ENCODE results near the gene ANKRD27.
"Not testable (repeated sequence)": the region's sequence is repeated elsewhere in the genome, so short reads cannot be mapped to it uniquely, and the experiment has no call there.

Gene ANKRD27

GRCh38 chr19:32688311-32688710, 13.3 kb upstream of the ANKRD27 start:
- peak; percentile 51 for DNase-seq

- DNase-seq: peak; percentile 79
Observed at GRCh38 chr19:32687681-32688080, 12.7 kb upstream of the ANKRD27 start.

GRCh38 chr19:32686847-32687475, 12.0 kb upstream of the ANKRD27 start:
- DNase-seq: peak; percentile 69

DNA sequence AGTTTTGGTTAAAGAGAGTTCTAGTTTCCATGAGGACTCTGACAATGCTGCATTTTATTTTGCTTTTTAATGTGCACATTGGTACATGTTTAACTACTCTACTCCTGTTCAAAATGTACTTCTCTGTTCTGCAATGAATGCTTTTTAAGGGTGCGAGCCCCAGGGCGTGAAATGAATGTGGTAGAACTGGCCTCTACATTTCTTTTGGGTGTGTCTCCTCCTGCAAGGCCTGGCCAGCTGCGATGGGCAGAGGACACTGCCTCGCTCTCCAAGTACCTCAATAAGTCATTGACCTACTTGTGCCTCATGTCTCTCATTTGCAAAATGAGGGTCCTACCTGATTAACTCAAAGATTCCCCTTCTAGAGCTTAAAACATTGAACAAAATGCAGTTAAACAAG, 7.3 kb upstream of the ANKRD27 start:
- no peak for DNase-seq

GRCh38 chr19:32680986-32681385, 6.0 kb upstream of the ANKRD27 start:
- DNase-seq: no peak

DNA sequence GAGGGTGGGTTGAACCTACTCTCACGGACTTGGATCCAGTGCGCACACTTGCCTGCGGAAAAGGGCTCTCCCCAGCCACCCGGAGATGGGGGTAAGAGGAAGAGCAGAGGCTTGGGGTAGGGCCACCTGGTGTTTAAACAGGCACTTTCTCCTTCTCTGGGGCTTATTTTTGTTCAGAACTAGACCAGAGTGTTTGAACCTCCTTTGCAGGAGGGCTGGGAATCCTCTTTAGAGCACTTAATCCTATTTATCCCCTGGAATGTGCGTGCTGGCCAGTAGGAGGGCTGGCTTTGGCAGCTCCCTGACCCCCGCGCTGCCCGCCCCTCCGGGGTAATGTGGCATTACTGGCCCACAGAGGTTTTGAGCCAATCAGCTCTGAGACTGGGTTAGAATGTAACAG, 2.7 kb upstream of the ANKRD27 start:
- peak; percentile 28 for DNase-seq

DNA sequence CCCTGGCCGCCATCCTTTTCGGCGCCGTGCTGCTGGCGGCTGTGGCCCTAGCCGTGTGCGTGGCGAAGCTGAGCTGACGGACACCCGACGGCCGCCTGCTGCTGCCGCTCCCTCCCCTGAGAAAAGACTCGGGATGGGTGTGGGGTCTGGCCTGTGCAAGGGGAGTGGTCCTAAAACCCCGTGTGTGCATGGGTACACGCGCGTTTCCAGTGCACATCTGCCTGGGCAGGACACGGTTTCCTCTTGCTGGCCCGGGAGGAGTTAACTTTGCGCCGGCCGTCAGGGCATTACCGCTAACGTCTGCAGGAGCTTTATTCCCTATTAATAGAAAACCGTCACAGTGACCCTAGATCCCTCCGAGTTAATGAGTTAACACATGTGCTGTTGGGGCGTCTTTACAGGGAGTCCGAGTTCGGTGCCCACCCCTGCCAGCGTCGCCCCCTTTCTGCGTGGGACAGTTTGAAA, 1.9 kb upstream of the ANKRD27 start:
- DNase-seq: no peak

DNA sequence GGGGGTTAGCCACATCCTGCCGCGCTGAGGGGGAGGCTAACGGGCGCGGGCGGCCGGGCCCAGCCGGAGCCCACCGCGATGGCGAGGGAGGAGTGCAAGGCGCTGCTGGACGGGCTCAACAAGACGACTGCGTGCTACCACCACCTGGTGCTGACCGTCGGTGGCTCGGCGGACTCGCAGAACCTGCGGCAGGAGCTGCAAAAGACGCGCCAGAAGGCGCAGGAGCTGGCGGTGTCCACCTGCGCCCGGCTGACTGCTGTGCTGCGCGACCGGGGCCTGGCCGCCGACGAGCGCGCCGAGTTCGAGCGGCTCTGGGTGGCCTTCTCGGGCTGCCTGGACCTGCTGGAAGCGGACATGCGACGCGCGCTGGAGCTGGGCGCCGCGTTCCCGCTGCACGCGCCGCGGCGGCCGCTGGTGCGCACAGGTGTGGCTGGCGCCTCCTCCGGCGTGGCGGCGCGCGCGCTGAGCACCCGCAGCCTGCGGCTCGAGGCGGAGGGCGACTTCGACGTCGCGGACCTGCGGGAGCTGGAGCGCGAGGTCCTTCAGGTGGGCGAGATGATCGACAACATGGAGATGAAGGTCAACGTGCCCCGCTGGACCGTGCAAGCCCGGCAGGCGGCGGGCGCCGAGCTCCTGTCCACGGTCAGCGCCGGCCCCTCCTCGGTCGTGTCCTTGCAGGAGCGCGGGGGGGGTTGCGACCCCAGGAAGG, 1.4 kb upstream of the ANKRD27 start:
- no peak for DNase-seq

- DNase-seq: peak; percentile 86
Observed at GRCh38 chr19:32675720-32676185, 773 bp upstream of the ANKRD27 start, which contains the start of gene RGS9BP. RGS9BP (plus strand) TSS chr19:32675848; CDS start chr19:32676264, 416 bp downstream.

DNA sequence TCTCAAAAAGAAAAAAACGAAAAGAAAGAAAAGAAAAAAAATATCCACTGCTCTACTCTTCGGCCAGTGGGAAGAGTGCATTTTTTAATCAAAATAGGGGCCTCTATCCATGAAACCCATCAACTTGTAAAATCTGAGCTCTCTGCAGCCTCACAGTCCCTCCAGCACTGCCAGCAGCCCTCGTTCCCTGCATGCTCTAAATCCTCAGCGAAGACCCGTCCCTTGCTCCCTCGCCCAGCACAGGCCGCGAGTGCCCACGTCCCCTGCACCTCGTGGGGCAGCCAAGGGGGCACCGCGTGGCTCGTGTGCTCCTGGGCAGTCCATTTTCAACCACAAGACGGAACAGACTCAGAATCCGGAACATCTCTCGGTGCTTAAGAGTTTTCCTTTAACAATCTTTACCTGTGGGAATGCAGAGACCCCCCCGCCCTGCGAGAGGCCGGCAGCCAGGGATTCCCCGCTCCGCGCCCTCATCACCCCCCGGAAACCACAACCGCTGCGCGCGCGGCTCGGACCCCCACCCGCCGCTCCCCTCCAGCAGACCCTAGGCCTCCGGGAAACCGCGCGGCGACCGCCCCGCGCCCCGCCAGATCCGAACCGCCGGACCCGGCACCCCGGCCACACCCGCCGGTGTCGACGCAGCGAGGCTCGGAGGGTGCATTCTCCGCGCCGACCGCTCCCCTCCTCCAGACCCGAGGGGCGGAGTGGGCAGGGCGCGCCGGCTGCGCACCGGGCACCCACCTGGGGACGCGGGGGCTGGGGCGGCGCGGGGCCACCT, 638 bp downstream of the ANKRD27 start:
- DNase-seq: peak; percentile 28

DNA sequence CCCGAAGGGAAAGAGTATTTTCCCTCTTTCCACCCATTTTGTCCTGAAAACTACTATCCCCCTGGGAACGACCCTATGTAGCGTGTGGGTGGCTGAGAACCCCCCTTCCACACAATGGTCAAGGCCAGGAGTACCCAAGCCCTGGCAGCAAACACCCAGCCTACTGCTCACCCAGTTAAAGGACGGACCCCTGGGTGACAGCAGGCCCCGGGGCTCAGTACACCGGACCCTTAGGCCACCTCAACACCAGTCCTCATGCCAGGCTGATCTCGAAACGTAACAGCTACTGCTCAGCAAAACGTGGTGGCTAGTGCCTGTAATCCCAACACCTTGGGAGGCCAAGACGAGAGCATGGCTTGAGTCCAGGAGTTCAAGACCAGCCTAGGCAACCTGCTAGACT, 1.4 kb downstream of the ANKRD27 start:
- DNase-seq: peak; percentile 29

GRCh38 chr19:32672841-32673240, 2.1 kb downstream of the ANKRD27 start:
- peak; percentile 33 for DNase-seq

DNA sequence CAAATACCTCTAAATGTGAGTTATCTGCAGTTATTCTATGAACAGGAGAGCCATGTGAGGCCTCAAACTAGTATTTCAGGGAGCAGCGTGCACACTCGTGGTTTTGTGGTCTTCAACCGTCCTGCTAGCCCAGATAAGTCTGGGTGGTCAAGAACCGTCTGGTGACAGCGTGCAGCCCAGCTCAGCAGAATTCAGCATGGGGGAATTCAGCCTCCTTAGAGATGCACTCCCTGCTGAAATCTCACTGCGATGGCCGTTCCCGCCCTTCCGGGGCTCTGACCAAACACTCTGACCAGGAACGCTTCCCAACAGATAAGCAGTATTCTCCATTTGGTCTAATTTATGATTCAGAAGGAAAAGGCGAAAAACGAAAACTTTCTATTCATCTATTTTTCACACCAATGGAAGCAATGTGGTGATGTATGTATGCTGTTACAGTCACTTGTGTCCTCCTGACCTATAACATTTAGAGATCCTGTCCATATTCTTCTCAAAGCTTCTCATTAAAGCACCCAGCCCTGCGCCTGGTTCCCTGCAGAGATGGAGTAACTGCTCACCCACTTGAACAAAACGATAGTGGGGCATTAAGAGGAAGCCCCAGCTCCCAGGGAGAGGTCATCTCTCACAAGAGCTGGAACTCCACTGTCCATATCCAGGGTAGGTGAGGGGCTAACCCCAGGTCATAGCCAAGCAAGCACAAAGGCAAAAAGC, 2.9 kb downstream of the ANKRD27 start:
- peak; percentile 96 for DNase-seq

DNA sequence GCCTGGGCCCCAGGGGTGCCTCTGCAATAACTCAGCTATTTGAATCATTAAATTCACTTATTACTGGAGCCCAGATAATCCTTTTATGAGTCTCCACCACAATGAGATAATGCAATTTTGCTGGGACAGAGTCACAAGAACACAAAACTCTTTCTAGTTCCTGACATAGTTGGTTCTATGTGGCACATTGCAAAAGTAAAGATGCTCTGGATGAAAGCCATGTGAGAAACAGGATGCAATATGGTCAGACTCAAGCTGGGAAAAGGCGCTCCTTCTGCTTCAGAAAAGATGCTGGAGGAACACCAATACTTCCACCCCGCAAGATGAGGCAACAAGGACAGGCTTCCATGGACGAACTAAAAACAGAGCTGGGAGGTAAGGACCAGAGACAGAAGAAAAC, 5.7 kb downstream of the ANKRD27 start:
- no peak for DNase-seq

- no peak for DNase-seq
Observed at GRCh38 chr19:32666084-32666483, 8.9 kb downstream of the ANKRD27 start.

GRCh38 chr19:32662186-32662585, 12.8 kb downstream of the ANKRD27 start:
- DNase-seq: peak; percentile 20

DNA sequence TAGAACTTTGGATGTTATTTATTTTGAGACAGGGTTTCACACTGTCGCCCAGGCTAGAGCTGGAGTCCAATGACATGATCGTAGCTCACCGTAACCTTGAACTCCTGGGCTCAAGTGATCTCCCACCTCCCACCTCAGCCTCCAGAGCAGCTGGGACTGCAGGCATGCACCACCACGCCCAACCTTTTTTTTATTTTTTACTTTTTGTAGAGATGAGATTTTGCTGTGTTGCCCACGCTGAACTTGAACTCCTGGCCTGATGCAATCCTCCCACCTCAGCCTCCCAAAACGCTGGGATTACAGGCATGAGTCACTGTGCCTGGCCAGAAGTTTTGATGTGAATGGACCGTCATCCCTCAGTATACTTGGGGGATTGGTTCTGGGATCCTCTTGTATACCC, 13.7 kb downstream of the ANKRD27 start:
- DNase-seq: no peak

GRCh38 chr19:32658527-32658926, 16.5 kb downstream of the ANKRD27 start:
- DNase-seq: no peak

DNA sequence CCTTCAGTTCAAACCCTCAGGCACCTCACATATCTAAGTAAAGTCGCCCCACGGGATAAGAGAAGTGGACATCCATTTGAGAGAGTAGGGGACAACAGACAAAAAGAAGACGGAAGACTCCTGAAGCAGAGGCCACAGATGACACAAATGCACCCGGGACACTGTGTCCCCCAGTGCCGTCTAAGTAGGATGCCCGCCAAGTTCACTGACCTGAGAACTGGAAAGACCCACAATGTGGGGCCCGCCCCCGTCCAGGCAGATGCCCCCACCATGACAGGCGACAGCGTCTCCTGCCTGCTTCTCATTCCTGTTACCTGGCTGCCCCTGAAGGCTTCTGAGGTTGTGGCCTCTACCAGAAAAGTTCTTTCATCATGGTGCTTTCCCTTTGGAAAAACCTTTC, 16.9 kb downstream of the ANKRD27 start:
- no peak for DNase-seq

- DNase-seq: not testable (repeated sequence)
Observed at GRCh38 chr19:32656379-32656778, 18.6 kb downstream of the ANKRD27 start.

DNA sequence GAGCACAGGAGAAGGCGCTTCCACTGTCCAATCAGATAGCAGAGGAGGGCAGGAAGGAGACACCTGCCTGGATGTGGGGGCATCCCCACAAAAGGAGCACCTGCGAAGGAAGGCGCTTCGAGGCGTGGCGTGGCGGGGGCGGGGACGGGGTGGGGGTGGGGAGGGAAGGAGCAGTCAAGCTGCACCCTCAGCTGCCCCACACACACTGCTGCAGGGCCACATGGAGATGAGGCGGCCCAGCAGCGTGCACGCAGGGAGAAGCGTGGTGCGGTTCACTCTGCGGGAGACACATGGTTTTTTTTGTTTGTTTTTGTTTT, 21.4 kb downstream of the ANKRD27 start:
- DNase-seq: no peak

DNA sequence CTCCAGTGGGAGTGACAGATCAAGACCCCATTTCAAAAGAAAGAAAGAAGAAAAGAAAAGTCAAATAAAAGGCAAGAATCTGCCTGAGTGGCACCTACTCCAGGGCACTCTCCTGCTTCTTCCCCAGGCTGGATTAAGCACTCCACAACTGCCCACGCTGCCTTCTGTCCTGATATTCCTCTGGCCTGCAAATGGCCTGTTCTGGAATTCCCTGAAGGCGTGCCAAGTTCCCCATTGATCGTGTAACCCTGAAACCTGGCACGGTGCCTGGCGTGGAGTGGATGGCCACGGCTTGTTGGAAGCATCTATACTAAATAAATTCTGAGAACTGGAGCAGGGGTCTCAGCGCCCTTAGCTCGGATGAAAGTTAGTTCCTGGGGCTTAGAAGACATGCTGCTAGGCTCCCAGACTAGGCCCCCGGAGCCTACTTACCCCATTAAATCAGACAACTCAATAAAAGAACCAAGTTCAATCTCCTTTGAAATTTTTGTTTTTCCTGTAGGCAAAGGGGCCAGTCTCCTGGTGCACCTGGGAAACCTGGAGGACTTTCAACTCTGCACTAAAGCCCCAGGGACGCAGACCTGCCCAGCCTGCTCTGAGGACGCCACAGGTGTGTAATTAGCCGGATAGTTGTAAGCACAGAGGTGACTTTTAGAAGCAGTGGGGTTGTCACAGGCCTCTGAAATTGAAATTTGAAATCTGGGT, 21.9 kb downstream of the ANKRD27 start:
- no peak for DNase-seq

All from hematopoietic multipotent progenitor cell treated with erythropoietin and hydrocortisone succinate and interleukin-3 and kit ligand, for 8 days (in vitro differentiated cells).